Neural progenitor cell (in vitro differentiated cells): Measurements from ENCODE around the gene MAOB. TPM values are rescaled to one million over a fixed set of nuclear protein-coding genes. Genes with fewer than 3 reads are reported as not detected.

ENCODE experiments used
- DNase-seq: peaks from one replicate; pipeline ENCODE4 v3.0.0-alpha.2; 2016; ENCODE audit warnings: low spot score
- H2AFZ ChIP-seq: fragments of 200-600 bp; sonication (generic); replicated peaks from 2 replicates; pipeline ENCODE4 v1.6.1; 2016; ENCODE audit warnings: antibody characterized with exemption
- H3F3A ChIP-seq: fragments of 200-600 bp; sonication (generic); 2 replicates; pipeline ENCODE4 v1.6.1; 2016; ENCODE audit warnings: antibody characterized with exemption, low read depth
- H3K27ac ChIP-seq: fragments of 200-600 bp; sonication (generic); 2 replicates; pipeline ENCODE4 v1.5.1; 2016; ENCODE audit warnings: mild to moderate bottlenecking
- H3K27me3 ChIP-seq: fragments of 200-600 bp; sonication (generic); 2 replicates; pipeline ENCODE4 v1.6.1; 2016; ENCODE audit warnings: mild to moderate bottlenecking, moderate library complexity
- H3K36me3 ChIP-seq: fragments of 200-600 bp; sonication (generic); 2 replicates; pipeline ENCODE4 v1.5.1; 2016
- H3K4me1 ChIP-seq: fragments of 200-600 bp; sonication (generic); 2 replicates; pipeline ENCODE4 v1.6.1; 2016; ENCODE audit warnings: mixed run types
- H3K4me2 ChIP-seq: fragments of 200-600 bp; sonication (generic); 2 replicates; pipeline ENCODE4 v1.6.1; 2016
- H3K4me3 ChIP-seq: fragments of 200-600 bp; sonication (generic); 2 replicates; pipeline ENCODE4 v1.5.1; 2016
- H3K79me2 ChIP-seq: fragments of 200-600 bp; sonication (generic); 2 replicates; pipeline ENCODE4 v1.6.1; 2016; ENCODE audit warnings: low read depth
- H3K9ac ChIP-seq: fragments of 200-600 bp; sonication (generic); 2 replicates; pipeline ENCODE4 v1.6.1; 2016
- H3K9me3 ChIP-seq: fragments of 200-600 bp; sonication (generic); 2 replicates; pipeline ENCODE4 v1.5.1; 2016; ENCODE audit warnings: low read depth
- H4K20me1 ChIP-seq: fragments of 200-600 bp; sonication (generic); 2 replicates; pipeline ENCODE4 v1.6.1; 2016; ENCODE audit warnings: low read depth
- H3K27ac Mint-ChIP-seq: 3 replicates; pipeline ENCODE4 v1.8.0; 2021; ENCODE audit warnings: mixed read lengths
- H3K27me3 Mint-ChIP-seq: 2 replicates; pipeline ENCODE4 v1.8.0; 2022; ENCODE audit warnings: low read depth, mild to moderate bottlenecking, inconsistent platforms, moderate library complexity, mixed read lengths; ENCODE audit not compliant: insufficient read depth
- H3K36me3 Mint-ChIP-seq: 3 replicates; pipeline ENCODE4 v1.8.0; 2021; ENCODE audit warnings: mixed read lengths
- H3K4me1 Mint-ChIP-seq: 3 replicates; pipeline ENCODE4 v1.8.0; 2021; ENCODE audit warnings: mixed read lengths
- H3K4me3 Mint-ChIP-seq: 3 replicates; pipeline ENCODE4 v1.8.0; 2021; ENCODE audit warnings: mild to moderate bottlenecking, moderate library complexity, mixed read lengths
- H3K9me3 Mint-ChIP-seq: 3 replicates; pipeline ENCODE4 v1.8.0; 2020; ENCODE audit warnings: mixed read lengths
- CTCF ChIP-seq: fragments of 200-600 bp; sonication (generic); IDR thresholded peaks from 2 replicates; pipeline ENCODE4 v1.5.1; 2017; ENCODE audit warnings: antibody characterized with exemption, mild to moderate bottlenecking
- EZH2 ChIP-seq: fragments of 200-600 bp; sonication (generic); IDR thresholded peaks from 2 replicates; pipeline ENCODE4 v1.6.1; 2017; ENCODE audit warnings: antibody characterized with exemption, mild to moderate bottlenecking, moderate library complexity
- EZH2phosphoT487 ChIP-seq: fragments of 200-600 bp; sonication (generic); IDR thresholded peaks from 2 replicates; pipeline ENCODE4 v1.6.1; 2017; ENCODE audit warnings: antibody characterized with exemption
- total RNA-seq: library from RNA; depleted of rRNA; stranded (reverse); fragments of >200 nt; gene quantifications from 2 replicates; pipeline ENCODE4 v1.2.3, GENCODE V29; 2015; ENCODE audit warnings: low replicate concordance

MAOB gene
- total RNA-seq, 1 donor from 2014 or later, result 1.5 TPM

GRCh38 chrX:43805579-43805978 is 76.7 kb downstream of the MAOB start:
- Mint-ChIP-seq H3K4me3 (no peak overlapping the region), H3K27ac (no peak overlapping the region), H3K36me3 (no peaks in the 10 kb centered on the region), H3K27me3 (no peaks in the 10 kb centered on the region), H3K4me1 (no peaks in the 10 kb centered on the region), H3K9me3 (peaks cover 3% of the 10 kb centered on the region)
- H3K4me1 ChIP-seq, result no peaks in the 10 kb centered on the region
- no peak overlapping the region for H3K9ac ChIP-seq
- no peak overlapping the region for H3K4me3 ChIP-seq
- no peaks in the 10 kb centered on the region for H3K27me3 ChIP-seq
- no peak overlapping the region for H3K27ac ChIP-seq
- no peaks in the 10 kb centered on the region for H4K20me1 ChIP-seq
- no peaks in the 10 kb centered on the region for H3K79me2 ChIP-seq
- H3K36me3 ChIP-seq, result no peaks in the 10 kb centered on the region
- no peak overlapping the region for H3K4me2 ChIP-seq
- H2AFZ ChIP-seq, result no peak overlapping the region
- DNase-seq, result no peak
- H3K9me3 ChIP-seq, result no peaks in the 10 kb centered on the region
- TF ChIP-seq EZH2phosphoT487, result no peak
- H3F3A ChIP-seq, result no peaks in the 10 kb centered on the region

- Histone ChIP-seq H3K36me3 (no peaks in the 10 kb centered on the region), H3F3A (no peaks in the 10 kb centered on the region), H3K4me3 (no peak overlapping the region), H3K27me3 (no peaks in the 10 kb centered on the region), H2AFZ (no peak overlapping the region), H4K20me1 (no peaks in the 10 kb centered on the region), H3K27ac (no peak overlapping the region), H3K79me2 (no peaks in the 10 kb centered on the region), H3K4me1 (no peaks in the 10 kb centered on the region), H3K4me2 (no peak overlapping the region), H3K9me3 (no peaks in the 10 kb centered on the region), H3K9ac (no peak overlapping the region)
- Mint-ChIP-seq H3K9me3 (peaks cover 3% of the 10 kb centered on the region), H3K4me1 (no peaks in the 10 kb centered on the region), H3K27me3 (no peaks in the 10 kb centered on the region), H3K27ac (no peak overlapping the region), H3K36me3 (no peaks in the 10 kb centered on the region), H3K4me3 (no peak overlapping the region)
- TF ChIP-seq EZH2, result no peak
- TF ChIP-seq EZH2phosphoT487, result no peak
- TF ChIP-seq CTCF, result no peak
- DNase-seq, result no peak
Measured at GRCh38 chrX:43804021-43804420, 78.2 kb downstream of the MAOB start.

GRCh38 chrX:43785930-43786591 is 96.2 kb downstream of the MAOB start:
- Histone ChIP-seq H2AFZ (no peak overlapping the region), H3K4me3 (no peak overlapping the region), H3K9me3 (peaks cover 3% of the 10 kb centered on the region), H3K27ac (no peak overlapping the region), H3K4me1 (no peaks in the 10 kb centered on the region), H3F3A (no peaks in the 10 kb centered on the region), H3K4me2 (no peak overlapping the region), H3K9ac (no peak overlapping the region), H3K36me3 (no peaks in the 10 kb centered on the region), H4K20me1 (no peaks in the 10 kb centered on the region), H3K79me2 (no peaks in the 10 kb centered on the region), H3K27me3 (no peaks in the 10 kb centered on the region)
- Mint-ChIP-seq H3K4me3 (no peak overlapping the region), H3K9me3 (peaks cover 7% of the 10 kb centered on the region), H3K27ac (no peak overlapping the region), H3K27me3 (no peaks in the 10 kb centered on the region), H3K36me3 (no peaks in the 10 kb centered on the region), H3K4me1 (no peaks in the 10 kb centered on the region)
- no peak for DNase-seq
- TF ChIP-seq EZH2phosphoT487 (no peak), EZH2 (no peak), CTCF (no peak)

- H3K9me3 Mint-ChIP-seq, result no peaks in the 10 kb centered on the region
- H3K36me3 Mint-ChIP-seq, result no peaks in the 10 kb centered on the region
- H3K27ac Mint-ChIP-seq, result no peak overlapping the region
Measured at GRCh38 chrX:43758044-43758443, 124.2 kb downstream of the MAOB start.

More at GRCh38 chrX:43758044-43758443, 124.2 kb downstream of the MAOB start:
- Histone ChIP-seq H3K79me2 (no peaks in the 10 kb centered on the region), H3K9me3 (no peaks in the 10 kb centered on the region), H3K4me1 (no peaks in the 10 kb centered on the region), H3K9ac (no peak overlapping the region), H3K27ac (no peak overlapping the region), H3K27me3 (no peaks in the 10 kb centered on the region), H3K36me3 (no peaks in the 10 kb centered on the region), H3K4me3 (no peak overlapping the region), H3K4me2 (no peak overlapping the region), H4K20me1 (no peaks in the 10 kb centered on the region), H3F3A (no peaks in the 10 kb centered on the region), H2AFZ (no peak overlapping the region)
- H3K27me3 Mint-ChIP-seq, result no peaks in the 10 kb centered on the region
- no peaks in the 10 kb centered on the region for H3K4me1 Mint-ChIP-seq
- TF ChIP-seq EZH2 (no peak), CTCF (no peak), EZH2phosphoT487 (no peak)
- no peak overlapping the region for H3K4me3 Mint-ChIP-seq
- DNase-seq, result no peak
